Fibroblast of the aortic adventitia (primary cell): ENCODE results near the gene IL17A. TPM values are rescaled to one million over a fixed set of nuclear protein-coding genes. Genes with fewer than 3 reads are reported as not detected.
A peak's percentile ranks its signal among the peaks of the same experiment; 100 is the strongest.

Source experiments
- DNase-seq: peaks from one replicate; pipeline ENCODE4 v3.0.0-alpha.2; 2010; ENCODE audit warnings: low read depth
- H3K4me3 ChIP-seq: 2 replicates; pipeline ENCODE4 v1.5.1; 2011; ENCODE audit warnings: low read depth, mild to moderate bottlenecking, control low read depth, low read length, moderate library complexity
- CTCF ChIP-seq: IDR thresholded peaks from 2 replicates; pipeline ENCODE4 v1.5.1; 2011; ENCODE audit warnings: mild to moderate bottlenecking, low read length, control low read depth, inconsistent platforms; ENCODE audit not compliant: insufficient read depth
- total RNA-seq: library from RNA; depleted of rRNA; stranded (reverse); fragments of >200 nt; gene quantifications from 2 replicates; pipeline ENCODE4 v1.2.3, GENCODE V29; 2012; ENCODE audit warnings: low replicate concordance

IL17A gene
- total RNA-seq, 1 donor: not detected

DNA sequence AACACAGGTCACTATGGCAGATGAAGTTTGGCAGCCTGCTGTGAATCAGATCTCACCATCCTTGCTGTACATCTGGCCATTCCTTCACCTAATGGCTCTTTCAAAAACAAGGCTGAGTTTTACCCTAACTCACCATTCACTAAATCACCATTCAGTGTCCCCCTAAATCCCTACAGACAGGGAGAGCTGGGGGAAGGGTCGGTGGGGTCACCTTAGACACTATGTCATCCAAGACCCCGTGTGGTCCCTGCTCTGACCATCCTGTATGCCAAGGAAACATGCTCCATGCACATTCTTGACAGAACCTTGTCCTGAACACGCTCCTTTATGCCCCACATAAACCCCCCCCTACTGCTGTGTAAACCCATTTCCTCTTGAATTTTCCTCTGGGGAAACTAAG is 31.8 kb upstream of the IL17A start:
- H3K4me3 ChIP-seq: no peak overlapping the region
- TF ChIP-seq CTCF: no peak
- DNase-seq: no peak

GRCh38 chr6:52155791-52156576 is 30.2 kb upstream of the IL17A start:
- H3K4me3 ChIP-seq: no peak overlapping the region
- no peak for TF ChIP-seq CTCF
- DNase-seq: no peak

GRCh38 chr6:52157301-52157941 is 28.8 kb upstream of the IL17A start:
- no peak overlapping the region for H3K4me3 ChIP-seq
- TF ChIP-seq CTCF: no peak
- DNase-seq: peak; percentile 29

- no peak for TF ChIP-seq CTCF
- H3K4me3 ChIP-seq: no peak overlapping the region
- no peak for DNase-seq
These were observed 25.6 kb upstream of the IL17A start for GRCh38 chr6:52160472-52161104.

GRCh38 chr6:52161689-52162438 is 24.3 kb upstream of the IL17A start:
- no peak for DNase-seq
- no peak for TF ChIP-seq CTCF
- no peak overlapping the region for H3K4me3 ChIP-seq

DNA sequence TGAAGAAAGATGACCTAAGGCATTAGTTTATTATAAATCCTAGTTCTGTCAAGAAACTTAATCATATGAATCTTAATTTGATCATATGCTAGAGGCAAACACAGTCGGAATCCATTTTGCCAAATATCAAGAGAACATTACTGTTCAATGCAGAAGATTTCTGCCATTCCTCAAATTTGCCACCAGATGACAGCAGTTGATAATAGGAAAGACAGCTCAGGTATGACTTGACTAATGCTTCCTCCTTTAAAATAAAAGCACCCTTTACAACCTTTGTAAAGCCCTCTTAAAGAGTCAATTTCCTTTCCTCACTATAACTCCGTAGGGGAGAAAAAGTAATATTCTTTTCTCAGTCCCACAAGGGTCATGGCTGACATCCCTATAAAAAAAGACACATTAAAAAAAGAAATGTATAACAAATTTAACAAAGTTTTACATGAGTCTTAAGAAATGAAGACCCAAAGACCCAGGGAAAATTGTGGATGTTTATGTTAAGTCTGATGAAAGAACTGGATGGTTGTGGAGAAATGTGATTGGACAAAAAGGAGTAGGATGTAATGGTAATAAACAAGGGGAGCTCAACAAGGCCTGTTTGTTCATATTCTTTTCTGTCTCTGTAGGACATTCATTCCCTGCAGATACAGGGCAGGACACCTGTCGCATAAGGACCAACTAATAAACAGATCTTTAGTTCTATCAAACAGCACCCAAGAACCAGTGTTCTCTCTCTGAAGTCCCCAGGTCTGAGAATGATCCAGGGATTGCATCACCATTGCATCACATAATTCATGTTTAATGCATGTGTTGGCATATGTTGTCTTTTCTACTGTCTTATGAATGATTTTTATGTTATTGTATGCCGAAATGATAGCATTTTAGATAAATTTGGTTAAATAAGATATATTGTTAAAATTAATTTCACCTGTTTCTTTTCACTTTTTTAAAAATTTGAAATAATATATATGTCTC is 23.0 kb upstream of the IL17A start:
- peak; percentile 43 for DNase-seq
- TF ChIP-seq CTCF: peak; percentile 65
- no peak overlapping the region for H3K4me3 ChIP-seq
